H1 (cell line): ENCODE data around the gene RAVER2.

Experiments used
- BRCA1 ChIP-seq: IDR thresholded peaks from 2 replicates; pipeline ENCODE4 v1.6.1; 2012; ENCODE audit warnings: low read depth, low read length, improper control_type of control experiment
- CBX8 ChIP-seq: fragments of 300-800, 300-1000 bp; sonication (generic); IDR thresholded peaks from 2 replicates; pipeline ENCODE4 v1.7.1; 2016; ENCODE audit warnings: low read depth, low read length, borderline replicate concordance
- EP300 ChIP-seq, 2 experiments: IDR thresholded peaks; 1 replicate in 1 of 2; 2 replicates in 1 of 2; pipeline ENCODE4 v1.6.1; 2011 to 2012; ENCODE audit warnings: low read depth in 2 of 2, low read length in 2 of 2, mild to moderate bottlenecking in 2 of 2, borderline replicate concordance in 1 of 2, inconsistent platforms in 1 of 2, moderate library complexity in 1 of 2
- EZH2 ChIP-seq: fragments of 200-600 bp; sonication (generic); IDR thresholded peaks from 2 replicates; pipeline ENCODE4 v1.7.1; 2012; ENCODE audit warnings: low read depth, mild to moderate bottlenecking, moderate library complexity, low read length, inconsistent platforms; ENCODE audit not compliant: severe bottlenecking
- FOSL1 ChIP-seq: IDR thresholded peaks from 2 replicates; pipeline ENCODE4 v1.6.1; 2011; ENCODE audit warnings: mild to moderate bottlenecking, low read depth, low read length, moderate library complexity; ENCODE audit not compliant: insufficient read depth
- GABPA ChIP-seq: IDR thresholded peaks from 2 replicates; pipeline ENCODE4 v1.6.1; 2011; ENCODE audit warnings: mild to moderate bottlenecking, low read length, moderate library complexity, borderline replicate concordance; ENCODE audit not compliant: insufficient read depth
- POLR2A ChIP-seq, 2 experiments: IDR thresholded peaks; 1 replicate in 1 of 2; 2 replicates in 1 of 2; pipeline ENCODE4 v1.6.1; 2011; ENCODE audit warnings: low read depth in 2 of 2, low read length in 2 of 2, mild to moderate bottlenecking in 2 of 2; ENCODE audit errors: control extremely low read depth in 1 of 2
- RNF2 ChIP-seq: fragments of 200-900, 300-1000 bp; sonication (generic); IDR thresholded peaks from 2 replicates; pipeline ENCODE4 v1.7.1; 2016; ENCODE audit warnings: borderline replicate concordance, low read depth, mild to moderate bottlenecking, antibody characterized with exemption, low read length; ENCODE audit not compliant: poor library complexity, severe bottlenecking; ENCODE audit errors: missing control alignments
- SP2 ChIP-seq: IDR thresholded peaks from 2 replicates; pipeline ENCODE4 v1.6.1; 2012; ENCODE audit warnings: mild to moderate bottlenecking, low read length, inconsistent platforms
- TAF7 ChIP-seq: optimal IDR thresholded peaks from 2 replicates; pipeline ENCODE3; 2011; ENCODE audit warnings: low read depth, mild to moderate bottlenecking, inconsistent platforms, low read length, moderate library complexity, borderline replicate concordance
- TF ChIP-seq, protein P1 (sequence below), 3 experiments: IDR thresholded peaks; 1 replicate in 2 of 3; 2 replicates in 1 of 3; pipeline versions ENCODE4 v1.5.1 to v1.6.1; 2011; ENCODE audit warnings: low read length in 3 of 3, mild to moderate bottlenecking in 3 of 3, inconsistent platforms in 2 of 3, low read depth in 1 of 3, moderate library complexity in 1 of 3; ENCODE audit not compliant: insufficient read depth in 1 of 3; ENCODE audit errors: control extremely low read depth in 1 of 3
- TF ChIP-seq, protein P2 (sequence below): IDR thresholded peaks from 2 replicates; pipeline ENCODE4 v1.6.1; 2011; ENCODE audit warnings: low read length, improper control_type of control experiment
- TF ChIP-seq, protein P3 (sequence below): IDR thresholded peaks from 2 replicates; pipeline ENCODE4 v1.6.1; 2012; ENCODE audit warnings: inconsistent platforms
- TF ChIP-seq, protein P4 (sequence below): IDR thresholded peaks from 2 replicates; pipeline ENCODE4 v1.6.1; 2011; ENCODE audit warnings: low read depth, mild to moderate bottlenecking, low read length; ENCODE audit not compliant: insufficient read depth

DNA sequence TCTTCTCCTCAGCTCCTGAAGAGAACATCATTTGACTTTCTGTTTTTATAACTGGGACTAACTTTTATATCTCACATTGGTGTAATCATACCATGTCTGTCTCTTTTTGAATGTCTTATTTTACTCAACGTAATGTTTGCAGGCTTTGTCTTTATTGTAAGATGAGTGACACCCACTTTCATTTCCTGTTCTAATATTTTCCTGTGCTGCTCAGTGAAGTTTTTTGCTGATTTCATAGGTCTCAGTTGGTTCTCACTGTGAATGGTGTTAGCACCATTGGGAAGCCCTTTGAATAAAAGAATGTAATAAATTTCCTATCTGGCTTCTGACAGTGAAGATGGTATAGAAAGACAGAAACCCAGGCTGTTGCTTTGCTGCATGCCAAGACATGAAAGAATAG is 84.0 kb downstream of the RAVER2 start:
- TF ChIP-seq, protein P1, sequence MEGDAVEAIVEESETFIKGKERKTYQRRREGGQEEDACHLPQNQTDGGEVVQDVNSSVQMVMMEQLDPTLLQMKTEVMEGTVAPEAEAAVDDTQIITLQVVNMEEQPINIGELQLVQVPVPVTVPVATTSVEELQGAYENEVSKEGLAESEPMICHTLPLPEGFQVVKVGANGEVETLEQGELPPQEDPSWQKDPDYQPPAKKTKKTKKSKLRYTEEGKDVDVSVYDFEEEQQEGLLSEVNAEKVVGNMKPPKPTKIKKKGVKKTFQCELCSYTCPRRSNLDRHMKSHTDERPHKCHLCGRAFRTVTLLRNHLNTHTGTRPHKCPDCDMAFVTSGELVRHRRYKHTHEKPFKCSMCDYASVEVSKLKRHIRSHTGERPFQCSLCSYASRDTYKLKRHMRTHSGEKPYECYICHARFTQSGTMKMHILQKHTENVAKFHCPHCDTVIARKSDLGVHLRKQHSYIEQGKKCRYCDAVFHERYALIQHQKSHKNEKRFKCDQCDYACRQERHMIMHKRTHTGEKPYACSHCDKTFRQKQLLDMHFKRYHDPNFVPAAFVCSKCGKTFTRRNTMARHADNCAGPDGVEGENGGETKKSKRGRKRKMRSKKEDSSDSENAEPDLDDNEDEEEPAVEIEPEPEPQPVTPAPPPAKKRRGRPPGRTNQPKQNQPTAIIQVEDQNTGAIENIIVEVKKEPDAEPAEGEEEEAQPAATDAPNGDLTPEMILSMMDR (IDR thresholded peaks at IDR 0.05; ENCODE audit: control extremely low read depth in 1 of 3, insufficient read depth in 1 of 3, low read depth in 1 of 3, low read length in 3 of 3) = no peak
- TF ChIP-seq EZH2 (no peak), TAF7 (no peak), RNF2 (no peak), GABPA (no peak), EP300 (IDR thresholded peaks at IDR 0.05; ENCODE audit: borderline replicate concordance in 1 of 2, low read depth in 2 of 2, low read length in 2 of 2) (no peak), CBX8 (no peak), POLR2A (IDR thresholded peaks at IDR 0.05; ENCODE audit: control extremely low read depth in 1 of 2, low read depth in 2 of 2, low read length in 2 of 2) (no peak), BRCA1 (no peak), SP2 (no peak), FOSL1 (no peak)
- TF ChIP-seq, protein P2, sequence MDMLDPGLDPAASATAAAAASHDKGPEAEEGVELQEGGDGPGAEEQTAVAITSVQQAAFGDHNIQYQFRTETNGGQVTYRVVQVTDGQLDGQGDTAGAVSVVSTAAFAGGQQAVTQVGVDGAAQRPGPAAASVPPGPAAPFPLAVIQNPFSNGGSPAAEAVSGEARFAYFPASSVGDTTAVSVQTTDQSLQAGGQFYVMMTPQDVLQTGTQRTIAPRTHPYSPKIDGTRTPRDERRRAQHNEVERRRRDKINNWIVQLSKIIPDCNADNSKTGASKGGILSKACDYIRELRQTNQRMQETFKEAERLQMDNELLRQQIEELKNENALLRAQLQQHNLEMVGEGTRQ = no peak
- TF ChIP-seq, protein P3, sequence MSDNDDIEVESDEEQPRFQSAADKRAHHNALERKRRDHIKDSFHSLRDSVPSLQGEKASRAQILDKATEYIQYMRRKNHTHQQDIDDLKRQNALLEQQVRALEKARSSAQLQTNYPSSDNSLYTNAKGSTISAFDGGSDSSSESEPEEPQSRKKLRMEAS = no peak
- TF ChIP-seq, protein P4, sequence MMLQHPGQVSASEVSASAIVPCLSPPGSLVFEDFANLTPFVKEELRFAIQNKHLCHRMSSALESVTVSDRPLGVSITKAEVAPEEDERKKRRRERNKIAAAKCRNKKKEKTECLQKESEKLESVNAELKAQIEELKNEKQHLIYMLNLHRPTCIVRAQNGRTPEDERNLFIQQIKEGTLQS = no peak
